T-helper 9 cell (primary cell): Measurements from ENCODE around the gene ALDH5A1.
"Not testable (repeated sequence)": the region's sequence is repeated elsewhere in the genome, so short reads cannot be mapped to it uniquely, and the experiment has no call there.

ENCODE experiments used
- DNase-seq: peaks from one replicate; pipeline ENCODE4 v3.0.0-alpha.2; 2020

Gene ALDH5A1

GRCh38 chr6:24489470-24489869 lies 5.3 kb upstream of the ALDH5A1 start, which contains the start of gene GPLD1:
TSS of gene GPLD1 (minus strand) at chr6:24489578. CDS start at chr6:24489511, 67 bp downstream.
- DNase-seq = no peak

GRCh38 chr6:24489881-24490280 lies 4.9 kb upstream of the ALDH5A1 start:
- no peak for DNase-seq

DNA sequence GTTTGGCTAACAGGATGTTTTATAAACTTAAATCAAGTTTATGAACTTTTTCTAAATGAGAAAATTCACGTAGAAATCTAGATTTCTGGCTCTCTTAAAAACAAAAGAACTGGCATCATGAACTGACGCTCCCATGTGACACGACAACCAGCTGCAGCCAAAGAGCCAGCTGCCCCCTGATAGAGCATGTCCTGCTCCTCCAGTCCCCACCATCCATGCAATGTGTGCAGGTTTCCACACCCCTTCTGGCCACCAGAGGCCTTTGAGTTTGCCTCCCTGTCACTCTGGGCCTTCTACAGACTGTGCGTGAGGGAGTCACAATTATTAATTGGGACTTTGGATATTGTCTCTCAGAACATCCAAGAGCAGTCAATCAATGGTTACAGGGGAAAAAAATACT lies 3.8 kb upstream of the ALDH5A1 start:
- DNase-seq = no peak

GRCh38 chr6:24492475-24492874 lies 2.3 kb upstream of the ALDH5A1 start:
- DNase-seq = no peak

- no peak for DNase-seq
Observed at GRCh38 chr6:24493945-24494820, 586 bp upstream of the ALDH5A1 start.

DNA sequence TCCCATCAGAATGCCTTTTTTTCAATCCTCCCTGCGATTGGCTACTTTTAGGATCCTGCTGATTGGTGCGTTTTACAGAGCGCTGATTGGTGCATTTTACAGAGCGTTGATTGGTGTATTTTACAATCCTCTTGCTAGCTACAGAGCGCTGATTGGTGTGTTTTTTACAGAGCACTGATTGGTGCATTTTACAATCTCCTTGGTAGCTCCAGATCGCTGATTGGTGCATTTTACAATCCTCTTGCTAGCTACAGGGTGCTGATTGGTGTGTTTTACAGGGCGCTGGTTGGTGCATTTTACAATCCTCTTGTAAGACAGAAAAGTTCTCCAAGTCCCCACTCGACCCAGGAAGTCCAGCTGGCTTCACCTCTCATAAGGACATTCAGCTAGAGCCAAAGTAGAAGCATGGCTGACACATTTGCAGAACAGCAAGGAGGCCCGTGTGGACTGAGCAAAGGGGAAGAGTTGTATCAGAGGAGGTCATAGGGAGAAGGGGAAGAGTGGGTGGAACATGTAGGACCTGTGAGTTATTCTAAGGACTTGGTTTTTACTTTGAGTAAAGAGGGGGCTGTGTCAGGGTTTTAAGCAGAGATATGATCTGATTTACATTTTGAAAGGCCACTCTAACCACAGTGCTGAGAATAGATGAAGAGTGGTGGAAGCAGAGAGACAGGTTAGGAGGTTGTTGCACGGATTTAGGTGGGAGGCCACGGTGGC lies 2.6 kb downstream of the ALDH5A1 start:
- no peak for DNase-seq

- no peak for DNase-seq
Observed at GRCh38 chr6:24500683-24501082, 5.9 kb downstream of the ALDH5A1 start.

GRCh38 chr6:24501374-24501773 lies 6.6 kb downstream of the ALDH5A1 start:
- no peak for DNase-seq

- DNase-seq = no peak
Observed at GRCh38 chr6:24501914-24502313, 7.1 kb downstream of the ALDH5A1 start.

- no peak for DNase-seq
Observed at GRCh38 chr6:24504287-24504648, 9.5 kb downstream of the ALDH5A1 start.

DNA sequence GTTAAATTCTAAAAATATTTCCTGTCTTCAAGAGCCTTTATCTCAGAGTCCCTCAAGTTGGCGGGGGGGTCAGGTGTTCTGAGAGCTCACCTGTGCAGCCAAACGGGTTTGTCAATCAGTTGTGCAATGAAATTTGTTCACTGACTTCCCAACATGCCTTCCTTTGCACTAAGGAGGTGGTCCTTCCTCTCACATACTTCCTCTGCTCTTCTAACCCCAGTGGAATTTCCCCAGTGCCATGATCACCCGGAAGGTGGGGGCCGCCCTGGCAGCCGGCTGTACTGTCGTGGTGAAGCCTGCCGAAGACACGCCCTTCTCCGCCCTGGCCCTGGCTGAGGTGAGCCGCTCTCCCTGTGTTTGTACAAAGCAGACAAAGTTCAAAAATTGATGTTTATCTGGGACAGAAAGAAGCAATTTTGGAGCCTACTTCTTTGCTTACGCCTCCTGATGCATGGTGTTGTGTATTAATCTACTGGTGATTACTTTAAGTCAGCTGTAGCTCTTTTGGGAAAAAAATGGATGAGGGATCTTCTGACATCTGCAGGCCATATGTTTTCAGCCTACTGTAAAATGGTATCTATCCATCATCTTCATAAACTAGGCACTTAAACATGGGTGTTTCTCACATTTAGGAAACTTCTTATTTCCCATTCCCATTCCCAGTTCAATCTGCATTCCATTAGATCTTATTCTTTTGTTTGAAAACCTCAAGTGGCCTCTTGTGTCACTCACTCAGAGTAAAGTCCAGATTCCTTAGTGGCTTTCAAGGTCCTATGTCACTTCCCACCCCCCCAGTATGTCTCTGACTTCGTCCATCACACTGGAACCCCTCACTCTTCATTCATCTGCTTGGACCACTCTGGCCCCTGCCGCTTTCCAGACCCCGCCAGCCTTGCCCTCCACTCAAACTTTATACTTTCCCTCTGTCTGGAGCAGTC lies 10.1 kb downstream of the ALDH5A1 start:
- DNase-seq = no peak

GRCh38 chr6:24506814-24507520 lies 12.2 kb downstream of the ALDH5A1 start:
- no peak for DNase-seq

GRCh38 chr6:24511976-24512375 lies 17.2 kb downstream of the ALDH5A1 start:
- DNase-seq = not testable (repeated sequence)

DNA sequence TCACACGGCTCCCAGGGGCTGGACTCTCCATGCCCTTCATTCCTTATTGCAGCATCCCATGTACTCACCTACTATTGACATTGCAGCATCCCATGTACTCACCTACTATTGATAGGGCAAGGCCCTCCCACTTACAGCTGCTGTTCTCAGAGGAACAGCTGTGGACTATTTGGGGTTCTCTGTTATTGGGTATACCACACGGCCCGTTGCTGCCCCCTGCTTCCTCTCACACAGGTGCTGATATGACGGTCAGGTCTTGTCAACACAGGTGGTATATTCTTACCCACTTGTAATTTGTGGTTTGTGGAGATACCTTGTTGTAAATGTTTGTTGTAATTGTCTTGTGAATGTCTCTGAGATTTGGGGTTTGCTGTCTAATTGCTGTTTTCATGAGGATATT lies 18.8 kb downstream of the ALDH5A1 start:
- no peak for DNase-seq

DNA sequence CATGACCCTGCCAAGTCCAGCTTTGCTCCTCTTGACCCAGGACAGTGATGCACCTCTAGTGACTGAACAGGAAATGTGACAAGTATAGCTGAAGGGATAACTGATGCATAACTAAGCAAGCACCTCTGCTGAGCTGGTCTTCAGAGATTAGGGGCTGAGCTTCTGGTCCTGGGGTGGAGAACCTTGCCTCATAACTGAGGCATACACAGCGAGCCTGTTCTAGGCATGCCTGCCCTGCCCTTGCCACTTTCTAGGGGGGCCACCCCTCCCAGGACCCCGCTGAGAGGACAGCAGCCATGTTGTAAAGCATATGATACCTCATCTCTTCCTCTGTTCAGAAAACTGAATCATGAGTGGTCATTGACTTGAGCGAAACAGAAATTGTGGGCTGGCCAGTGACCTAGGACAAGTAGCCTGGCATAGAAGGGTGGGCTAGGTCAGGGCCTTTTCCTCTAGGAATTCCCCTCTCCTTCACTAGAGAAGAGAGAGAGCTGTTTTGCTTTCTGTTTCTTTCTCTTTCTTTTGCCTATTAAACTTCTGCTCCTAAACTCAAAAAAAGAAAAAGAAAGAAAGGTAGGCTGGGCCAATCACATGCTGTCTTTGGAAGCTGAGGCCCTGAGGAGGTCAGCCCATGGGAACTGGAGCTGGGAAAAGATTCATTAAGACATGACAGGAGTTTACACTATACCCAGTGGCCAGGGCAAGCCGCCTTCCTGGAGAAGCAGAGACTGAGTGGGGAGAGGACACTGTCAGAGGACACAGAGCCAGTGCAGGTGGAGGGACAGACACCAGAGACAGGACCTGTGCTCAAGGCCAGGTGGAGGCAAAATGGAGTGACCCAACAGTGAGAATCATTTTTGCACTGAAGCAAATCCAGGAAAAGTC lies 23.1 kb downstream of the ALDH5A1 start:
- no peak for DNase-seq

DNA sequence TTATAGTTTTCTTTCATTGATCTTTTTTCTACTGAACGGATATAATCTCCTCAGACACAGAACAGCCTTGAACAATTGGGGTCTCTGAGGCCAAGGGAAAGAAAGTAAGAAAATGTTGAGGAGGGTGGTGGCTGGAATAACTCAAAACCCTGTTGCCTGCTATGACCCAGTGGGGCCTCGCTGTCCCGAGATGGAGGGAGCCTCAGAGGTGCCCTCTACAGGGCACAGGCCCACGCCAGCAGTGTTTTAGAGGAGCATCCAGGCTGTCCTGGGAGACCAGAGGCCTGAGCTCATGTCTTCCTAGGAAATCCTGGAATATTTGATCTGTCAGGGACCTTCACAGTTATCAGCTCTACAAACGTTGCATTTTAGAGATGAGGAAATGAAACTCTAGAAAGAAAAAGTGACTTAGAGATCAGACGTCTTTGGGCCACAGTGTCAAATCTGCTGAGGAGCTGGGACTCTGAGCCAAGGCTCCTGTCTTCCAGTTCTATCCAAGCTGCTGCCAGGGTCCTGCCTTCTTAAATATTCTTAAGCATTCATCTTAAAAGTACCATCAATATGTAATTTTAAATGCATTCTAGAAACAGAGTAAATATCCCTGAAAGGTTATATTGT lies 26.3 kb downstream of the ALDH5A1 start:
- no peak for DNase-seq

GRCh38 chr6:24522228-24523176 lies 27.7 kb downstream of the ALDH5A1 start:
- DNase-seq = no peak

DNA sequence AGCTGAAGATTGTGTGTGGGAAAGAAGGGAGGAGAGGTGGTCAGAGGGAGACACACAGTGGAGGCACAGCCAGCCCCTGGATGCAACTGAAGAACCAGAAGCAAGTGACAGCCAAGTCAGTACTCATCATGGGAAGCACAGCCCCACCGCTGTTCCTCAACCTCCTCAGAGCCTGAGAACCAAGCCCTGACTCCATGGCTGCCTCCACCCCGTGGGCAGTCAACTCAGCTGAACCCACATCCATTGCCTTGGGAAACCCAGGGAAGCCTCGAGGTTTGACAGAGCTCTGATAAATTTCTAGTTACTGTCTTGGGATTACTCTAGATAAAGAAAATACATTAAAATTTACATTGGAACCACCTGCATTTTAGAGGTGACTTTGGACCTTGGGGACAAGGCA lies 29.6 kb downstream of the ALDH5A1 start:
- no peak for DNase-seq

GRCh38 chr6:24524805-24525204 lies 30.0 kb downstream of the ALDH5A1 start:
- no peak for DNase-seq

DNA sequence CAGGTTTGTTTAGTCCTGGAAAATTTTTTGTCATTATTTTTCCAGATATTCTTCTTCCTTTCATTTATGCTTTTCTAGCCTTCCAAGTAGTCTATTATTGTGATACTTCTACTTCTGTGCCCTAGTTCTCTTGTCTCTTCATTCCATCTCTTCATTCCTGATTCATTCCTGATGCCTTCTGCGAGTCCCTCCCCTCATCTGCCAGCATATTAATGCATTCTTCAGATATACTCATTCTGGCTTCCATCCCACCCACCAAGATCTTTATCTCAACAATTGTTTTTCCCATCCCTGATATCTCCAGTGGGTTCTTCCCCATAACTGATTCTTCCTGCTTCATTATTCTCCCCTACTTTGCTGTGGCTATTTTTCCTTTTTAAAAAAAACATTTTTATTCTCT lies 35.2 kb downstream of the ALDH5A1 start:
- DNase-seq = no peak
